ENCODE results near the gene GAREM1.

Gene GAREM1

GRCh38 chr18:32339045-32339444 is 131.6 kb downstream of the GAREM1 start:
- no peak for DNase-seq (ENCODE audit: low read depth)
- H3K4me3 ChIP-seq (replicated peaks; ENCODE audit: low read depth, low read length): no peak overlapping the region
- TF ChIP-seq, protein P1, sequence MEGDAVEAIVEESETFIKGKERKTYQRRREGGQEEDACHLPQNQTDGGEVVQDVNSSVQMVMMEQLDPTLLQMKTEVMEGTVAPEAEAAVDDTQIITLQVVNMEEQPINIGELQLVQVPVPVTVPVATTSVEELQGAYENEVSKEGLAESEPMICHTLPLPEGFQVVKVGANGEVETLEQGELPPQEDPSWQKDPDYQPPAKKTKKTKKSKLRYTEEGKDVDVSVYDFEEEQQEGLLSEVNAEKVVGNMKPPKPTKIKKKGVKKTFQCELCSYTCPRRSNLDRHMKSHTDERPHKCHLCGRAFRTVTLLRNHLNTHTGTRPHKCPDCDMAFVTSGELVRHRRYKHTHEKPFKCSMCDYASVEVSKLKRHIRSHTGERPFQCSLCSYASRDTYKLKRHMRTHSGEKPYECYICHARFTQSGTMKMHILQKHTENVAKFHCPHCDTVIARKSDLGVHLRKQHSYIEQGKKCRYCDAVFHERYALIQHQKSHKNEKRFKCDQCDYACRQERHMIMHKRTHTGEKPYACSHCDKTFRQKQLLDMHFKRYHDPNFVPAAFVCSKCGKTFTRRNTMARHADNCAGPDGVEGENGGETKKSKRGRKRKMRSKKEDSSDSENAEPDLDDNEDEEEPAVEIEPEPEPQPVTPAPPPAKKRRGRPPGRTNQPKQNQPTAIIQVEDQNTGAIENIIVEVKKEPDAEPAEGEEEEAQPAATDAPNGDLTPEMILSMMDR (IDR thresholded peaks at IDR 0.05; ENCODE audit: low read length, missing control alignments): no peak

- TF ChIP-seq, protein P1 (IDR thresholded peaks at IDR 0.05; ENCODE audit: low read length, missing control alignments): no peak
- H3K4me3 ChIP-seq (replicated peaks; ENCODE audit: low read depth, low read length): no peak overlapping the region
- no peak for DNase-seq (ENCODE audit: low read depth)
Observed at GRCh38 chr18:32337821-32338220, 132.9 kb downstream of the GAREM1 start.

GRCh38 chr18:32337347-32337746 is 133.3 kb downstream of the GAREM1 start:
- no peak for DNase-seq (ENCODE audit: low read depth)
- TF ChIP-seq, protein P1 (IDR thresholded peaks at IDR 0.05; ENCODE audit: low read length, missing control alignments): no peak
- no peak overlapping the region for H3K4me3 ChIP-seq (replicated peaks; ENCODE audit: low read depth, low read length)

- H3K4me3 ChIP-seq (replicated peaks; ENCODE audit: low read depth, low read length): no peak overlapping the region
- TF ChIP-seq, protein P1 (IDR thresholded peaks at IDR 0.05; ENCODE audit: low read length, missing control alignments): no peak
- DNase-seq (ENCODE audit: low read depth): no peak
Observed at GRCh38 chr18:32335228-32335627, 135.5 kb downstream of the GAREM1 start.

DNA sequence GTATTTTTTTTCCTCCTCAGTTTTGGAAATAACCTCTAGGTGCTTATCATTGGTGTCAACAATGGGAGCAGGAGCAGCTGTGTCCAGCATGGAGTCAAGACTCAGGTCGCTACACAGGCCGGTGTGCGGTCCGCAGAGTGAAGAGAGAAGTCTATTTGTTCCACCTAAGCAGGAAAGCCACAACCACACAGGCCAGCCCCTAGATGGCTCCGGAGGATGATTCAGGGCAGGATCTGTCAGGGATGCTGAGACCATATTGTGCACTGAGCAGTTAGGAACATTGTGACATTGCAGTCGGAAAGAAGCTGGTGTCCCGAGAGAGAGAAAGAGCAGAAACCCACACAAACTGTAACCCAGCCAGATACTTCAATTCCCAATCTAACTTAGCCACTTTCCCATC is 136.9 kb downstream of the GAREM1 start:
- no peak for DNase-seq (ENCODE audit: low read depth)
- H3K4me3 ChIP-seq (replicated peaks; ENCODE audit: low read depth, low read length): no peak overlapping the region
- TF ChIP-seq, protein P1 (IDR thresholded peaks at IDR 0.05; ENCODE audit: low read length, missing control alignments): no peak

GRCh38 chr18:32332708-32333107 is 138.0 kb downstream of the GAREM1 start:
- TF ChIP-seq, protein P1 (IDR thresholded peaks at IDR 0.05; ENCODE audit: low read length, missing control alignments): no peak
- H3K4me3 ChIP-seq (replicated peaks; ENCODE audit: low read depth, low read length): no peak overlapping the region
- no peak for DNase-seq (ENCODE audit: low read depth)

DNA sequence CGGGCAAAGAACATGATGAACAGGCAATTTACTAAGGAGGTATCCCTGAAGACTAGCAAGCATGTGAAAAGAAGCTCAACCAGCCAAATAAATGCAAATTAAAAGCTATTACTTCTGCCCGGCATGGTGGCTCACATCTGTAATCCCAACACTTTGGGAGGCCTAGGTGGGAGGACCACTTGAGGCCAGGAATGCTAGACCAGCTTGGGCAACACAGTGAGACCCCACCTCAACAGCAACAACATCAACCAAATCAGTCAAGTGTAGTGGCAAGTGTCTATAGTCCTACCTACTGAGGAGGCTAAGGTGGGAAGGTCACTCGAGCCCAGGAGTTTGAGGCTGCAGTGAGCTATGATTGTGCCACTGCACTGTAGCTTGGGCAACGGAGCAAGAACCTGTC is 141.7 kb downstream of the GAREM1 start:
- DNase-seq (ENCODE audit: low read depth): no peak
- H3K4me3 ChIP-seq (replicated peaks; ENCODE audit: low read depth, low read length): no peak overlapping the region
- TF ChIP-seq, protein P1 (IDR thresholded peaks at IDR 0.05; ENCODE audit: low read length, missing control alignments): no peak
